IPS-15b (cell line): ENCODE measurements around the gene SON.

ENCODE experiments used
- H3K27me3 ChIP-seq: one replicate; pipeline ENCODE4 v1.6.1; 2013; ENCODE audit warnings: low read length; ENCODE audit not compliant: control insufficient read depth, insufficient read depth
- H3K36me3 ChIP-seq: one replicate; pipeline ENCODE4 v1.6.1; 2013; ENCODE audit warnings: low read length; ENCODE audit not compliant: control insufficient read depth, insufficient read depth
- H3K4me1 ChIP-seq: one replicate; pipeline ENCODE4 v1.6.1; 2013; ENCODE audit warnings: mild to moderate bottlenecking, low read length; ENCODE audit not compliant: control insufficient read depth, insufficient read depth
- H3K4me3 ChIP-seq: one replicate; pipeline ENCODE4 v1.5.1; 2013; ENCODE audit warnings: low read depth, low read length
- H3K9ac ChIP-seq: one replicate; pipeline ENCODE4 v1.6.1; 2013; ENCODE audit warnings: low read depth, mild to moderate bottlenecking, low read length
- H3K9me3 ChIP-seq: one replicate; pipeline ENCODE4 v1.6.1; 2013; ENCODE audit warnings: mild to moderate bottlenecking, low read length; ENCODE audit not compliant: control insufficient read depth, insufficient read depth

The SON gene

GRCh38 chr21:33522297-33522952 lies 20.4 kb upstream of the SON start:
- Histone ChIP-seq H3K4me3 (no peak overlapping the region), H3K36me3 (peaks cover 40% of the 10 kb centered on the region), H3K9me3 (no peaks in the 10 kb centered on the region), H3K9ac (no peak overlapping the region), H3K27me3 (no peaks in the 10 kb centered on the region), H3K4me1 (no peaks in the 10 kb centered on the region)

- peaks cover 41% of the 10 kb centered on the region for H3K36me3 ChIP-seq
Observed at GRCh38 chr21:33522953-33523349, 19.9 kb upstream of the SON start.

DNA sequence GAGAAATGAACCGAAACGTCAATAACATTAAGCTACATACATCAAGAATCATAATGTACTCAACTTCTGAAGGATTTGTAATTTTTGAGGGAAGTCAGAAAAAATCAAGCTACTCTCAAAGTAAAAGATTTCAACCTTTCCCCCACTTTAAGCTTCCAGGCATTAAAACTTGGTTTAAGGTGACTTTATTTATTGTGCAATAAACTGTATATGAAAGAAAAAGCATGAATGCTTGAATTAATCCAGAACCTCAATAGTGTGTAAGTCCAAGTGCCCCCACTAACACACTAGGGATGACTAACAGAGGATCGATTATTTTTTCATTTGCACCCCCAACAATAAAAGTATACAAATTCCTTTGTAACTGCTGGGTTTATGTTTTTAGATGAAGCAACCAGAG lies 11.8 kb upstream of the SON start:
- no peaks in the 10 kb centered on the region for H3K27me3 ChIP-seq
- no peak overlapping the region for H3K9ac ChIP-seq
- no peaks in the 10 kb centered on the region for H3K4me1 ChIP-seq
- H3K9me3 ChIP-seq = no peaks in the 10 kb centered on the region
- peaks cover 48% of the 10 kb centered on the region for H3K36me3 ChIP-seq
- no peak overlapping the region for H3K4me3 ChIP-seq

More at GRCh38 chr21:33522953-33523349, 19.9 kb upstream of the SON start:
- Histone ChIP-seq H3K9ac (no peak overlapping the region), H3K9me3 (no peaks in the 10 kb centered on the region), H3K4me3 (no peak overlapping the region), H3K27me3 (no peaks in the 10 kb centered on the region), H3K4me1 (no peaks in the 10 kb centered on the region)

DNA sequence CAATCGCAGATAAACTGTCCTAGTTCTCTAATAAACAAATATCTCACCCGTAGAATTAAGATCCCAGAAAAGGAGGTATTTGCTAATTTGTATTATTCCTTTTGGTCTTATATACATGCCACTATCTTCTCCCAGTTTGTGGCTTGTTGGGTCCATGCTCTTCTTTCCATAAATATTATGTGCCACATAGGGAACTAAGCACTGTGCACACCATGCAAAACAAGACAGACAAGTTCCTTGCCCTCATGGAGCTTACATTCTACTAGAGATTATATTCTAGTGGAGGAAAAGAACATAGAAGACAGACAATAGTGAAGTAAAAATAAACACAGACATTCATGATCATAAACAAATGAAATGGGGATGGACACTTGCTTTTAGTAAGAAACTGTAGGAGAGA lies 5.6 kb upstream of the SON start:
- H3K36me3 ChIP-seq = peaks cover 47% of the 10 kb centered on the region
- H3K27me3 ChIP-seq = no peaks in the 10 kb centered on the region
- H3K9me3 ChIP-seq = no peaks in the 10 kb centered on the region
- H3K4me3 ChIP-seq = no peak overlapping the region
- peaks cover 5% of the 10 kb centered on the region for H3K4me1 ChIP-seq
- H3K9ac ChIP-seq = no peak overlapping the region

- H3K27me3 ChIP-seq = no peaks in the 10 kb centered on the region
- H3K9me3 ChIP-seq = no peaks in the 10 kb centered on the region
- H3K4me3 ChIP-seq = no peak overlapping the region
- peaks cover 5% of the 10 kb centered on the region for H3K4me1 ChIP-seq
- no peak overlapping the region for H3K9ac ChIP-seq
- H3K36me3 ChIP-seq = peaks cover 34% of the 10 kb centered on the region
Observed at GRCh38 chr21:33539616-33540015, 3.2 kb upstream of the SON start.

GRCh38 chr21:33540711-33541104 lies 2.1 kb upstream of the SON start:
- no peaks in the 10 kb centered on the region for H3K27me3 ChIP-seq
- no peak overlapping the region for H3K9ac ChIP-seq
- H3K36me3 ChIP-seq = peaks cover 27% of the 10 kb centered on the region
- H3K4me1 ChIP-seq = peaks cover 8% of the 10 kb centered on the region
- no peaks in the 10 kb centered on the region for H3K9me3 ChIP-seq
- peak overlapping the region; percentile 98 for H3K4me3 ChIP-seq

- Histone ChIP-seq H3K4me3 (peak overlapping the region; percentile 98), H3K4me1 (peaks cover 8% of the 10 kb centered on the region), H3K9ac (peak overlapping the region; percentile 70), H3K9me3 (no peaks in the 10 kb centered on the region), H3K36me3 (peaks cover 25% of the 10 kb centered on the region), H3K27me3 (no peaks in the 10 kb centered on the region)
Observed at GRCh38 chr21:33541105-33541711, 1.6 kb upstream of the SON start.

GRCh38 chr21:33541756-33542639 lies 840 bp upstream of the SON start, which contains the start of gene GART:
TSS of gene GART (minus strand) at chr21:33542117. CDS start at chr21:33539315, 2,802 bp downstream.
- peak within 1 kb of the TSS; percentile 100 for H3K9ac ChIP-seq
- peaks cover 19% of the 10 kb centered on the region for H3K36me3 ChIP-seq
- H3K4me1 ChIP-seq = peaks cover 8% of the 10 kb centered on the region
- H3K27me3 ChIP-seq = no peaks in the 10 kb centered on the region
- peak within 1 kb of the TSS; percentile 98 for H3K4me3 ChIP-seq
- no peaks in the 10 kb centered on the region for H3K9me3 ChIP-seq

GRCh38 chr21:33543505-33544129 lies 779 bp downstream of the SON start:
- H3K4me3 ChIP-seq = peak overlapping the region; percentile 98

GRCh38 chr21:33544451-33545195 lies 1.8 kb downstream of the SON start:
- Histone ChIP-seq H3K27me3 (no peaks in the 10 kb centered on the region), H3K9me3 (no peaks in the 10 kb centered on the region), H3K9ac (peak overlapping the region; percentile 100), H3K4me3 (peak overlapping the region; percentile 98), H3K36me3 (peaks cover 13% of the 10 kb centered on the region), H3K4me1 (peaks cover 8% of the 10 kb centered on the region)

More at GRCh38 chr21:33543505-33544129, 779 bp downstream of the SON start:
- H3K27me3 ChIP-seq = no peaks in the 10 kb centered on the region
- peak overlapping the region; percentile 100 for H3K9ac ChIP-seq
- H3K36me3 ChIP-seq = peaks cover 14% of the 10 kb centered on the region
- peaks cover 8% of the 10 kb centered on the region for H3K4me1 ChIP-seq
- H3K9me3 ChIP-seq = no peaks in the 10 kb centered on the region

DNA sequence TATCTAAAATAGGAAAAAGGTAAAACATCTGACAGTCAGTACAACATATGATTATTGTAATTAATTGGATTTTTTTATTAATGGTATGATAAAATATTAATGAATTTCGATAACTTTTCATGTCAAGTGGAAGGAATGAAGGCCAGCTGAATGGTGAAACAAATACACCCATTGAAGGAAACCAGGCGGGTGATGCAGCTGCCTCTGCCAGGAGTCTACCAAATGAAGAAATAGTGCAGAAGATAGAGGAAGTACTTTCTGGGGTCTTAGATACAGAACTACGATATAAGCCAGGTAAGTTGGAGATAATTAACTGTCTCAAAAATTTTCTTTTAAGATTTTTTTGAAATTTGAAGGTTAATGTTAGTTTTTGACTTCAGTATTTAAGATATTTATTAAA lies 3.2 kb downstream of the SON start:
- Histone ChIP-seq H3K36me3 (peaks cover 28% of the 10 kb centered on the region), H3K4me3 (no peak overlapping the region), H3K27me3 (no peaks in the 10 kb centered on the region), H3K9me3 (no peaks in the 10 kb centered on the region), H3K9ac (no peak overlapping the region), H3K4me1 (peaks cover 3% of the 10 kb centered on the region)
